22Rv1 (cell line): ENCODE measurements around the gene MAP3K10.

Experiments used
- H3K27ac ChIP-seq: fragments of 450-650 bp; 2 replicates; pipeline ENCODE4 v1.5.1; 2017
- CTCF ChIP-seq: fragments of 450-650 bp; IDR thresholded peaks from 2 replicates; pipeline ENCODE4 v1.5.1; 2017; ENCODE audit warnings: mild to moderate bottlenecking
- ZFX ChIP-seq: fragments of 450-650 bp; IDR thresholded peaks from 2 replicates; pipeline ENCODE4 v1.6.1; 2017; ENCODE audit warnings: antibody characterized with exemption, borderline replicate concordance

Gene MAP3K10

GRCh38 chr19:40228346-40228745 lies 37.1 kb downstream of the MAP3K10 start:
- TF ChIP-seq CTCF = no peak
- no peak for TF ChIP-seq ZFX
- no peak overlapping the region for H3K27ac ChIP-seq

- H3K27ac ChIP-seq = 0 out of 2 replicates have a peak overlapping the region, but pooled peaks have one; percentile 7
- TF ChIP-seq CTCF (no peak), ZFX (no peak)
Observed at GRCh38 chr19:40228863-40229262, 37.6 kb downstream of the MAP3K10 start.

GRCh38 chr19:40229484-40229883 lies 38.3 kb downstream of the MAP3K10 start:
- TF ChIP-seq CTCF = no peak
- TF ChIP-seq ZFX = no peak

GRCh38 chr19:40229926-40230417 lies 38.7 kb downstream of the MAP3K10 start:
- 0 out of 2 replicates have a peak overlapping the region, but pooled peaks have one; percentile 7 for H3K27ac ChIP-seq
- TF ChIP-seq ZFX (no peak), CTCF (no peak)

More at GRCh38 chr19:40229484-40229883, 38.3 kb downstream of the MAP3K10 start:
- 0 out of 2 replicates have a peak overlapping the region, but pooled peaks have one; percentile 7 for H3K27ac ChIP-seq

GRCh38 chr19:40231057-40231456 lies 39.8 kb downstream of the MAP3K10 start:
- TF ChIP-seq CTCF = no peak
- no peak for TF ChIP-seq ZFX
- 0 out of 2 replicates have a peak overlapping the region, but pooled peaks have one; percentile 10 for H3K27ac ChIP-seq

GRCh38 chr19:40231544-40232424 lies 40.6 kb downstream of the MAP3K10 start:
- H3K27ac ChIP-seq = 0 out of 2 replicates have a peak overlapping the region, but pooled peaks have one; percentile 10
- TF ChIP-seq CTCF (no peak), ZFX (no peak)

GRCh38 chr19:40232479-40232878 lies 41.3 kb downstream of the MAP3K10 start:
- H3K27ac ChIP-seq = no peak overlapping the region
- TF ChIP-seq CTCF (no peak), ZFX (no peak)
